DND-41 (cell line): ENCODE data around the gene ATP11B.

ENCODE experiments used
- ATAC-seq: fragments of 200-7000 bp; cut with Tn5 transposase; 3 replicates; pipeline ENCODE4 v1.9.1; 2021; ENCODE audit warnings: low read depth; ENCODE audit not compliant: insufficient read depth
- DNase-seq: peaks from one replicate; pipeline ENCODE4 v3.0.0-alpha.2; 2020
- H2AFZ ChIP-seq: 2 replicates; pipeline ENCODE4 v1.6.0; 2012; ENCODE audit warnings: low read depth, low read length
- H3K27ac ChIP-seq: 2 replicates; pipeline ENCODE4 v1.5.1; 2012; ENCODE audit warnings: low read length, inconsistent platforms
- H3K27me3 ChIP-seq: fragments of 200-600 bp; sonication (generic); 2 replicates; pipeline ENCODE4 v1.6.0; 2012; ENCODE audit warnings: low read length, mild to moderate bottlenecking, inconsistent platforms; ENCODE audit not compliant: insufficient read depth, poor library complexity
- H3K36me3 ChIP-seq: 2 replicates; pipeline ENCODE4 v1.5.1; 2012; ENCODE audit warnings: low read length, inconsistent platforms; ENCODE audit not compliant: insufficient read depth
- H3K4me1 ChIP-seq: 2 replicates; pipeline ENCODE4 v1.5.1; 2012; ENCODE audit warnings: mild to moderate bottlenecking, low read length; ENCODE audit not compliant: insufficient read depth
- H3K4me2 ChIP-seq: 2 replicates; pipeline ENCODE4 v1.6.0; 2012; ENCODE audit warnings: mild to moderate bottlenecking, moderate library complexity, low read length, inconsistent platforms; ENCODE audit not compliant: insufficient read depth
- H3K4me3 ChIP-seq, 2 experiments: fragments of 200-600 bp in 1 of 2; shearing (Covaris generic) in 1 of 2; 2 replicates each; pipeline ENCODE4 v1.5.1; 2012 to 2016; ENCODE audit warnings: inconsistent platforms in 2 of 2, low read length in 2 of 2, mild to moderate bottlenecking in 2 of 2, low read depth in 1 of 2, moderate library complexity in 1 of 2
- H3K79me2 ChIP-seq: 2 replicates; pipeline ENCODE4 v1.6.0; 2012; ENCODE audit warnings: low read length, inconsistent platforms; ENCODE audit not compliant: insufficient read depth
- H3K9ac ChIP-seq: 2 replicates; pipeline ENCODE4 v1.6.0; 2012; ENCODE audit warnings: low read depth, mild to moderate bottlenecking, inconsistent platforms, low read length, moderate library complexity
- H3K9me3 ChIP-seq: 2 replicates; pipeline ENCODE4 v1.5.1; 2012; ENCODE audit warnings: low read length, moderate library complexity, mild to moderate bottlenecking, inconsistent platforms; ENCODE audit not compliant: insufficient read depth, severe bottlenecking
- H4K20me1 ChIP-seq: 2 replicates; pipeline ENCODE4 v1.6.0; 2012; ENCODE audit warnings: low read length; ENCODE audit not compliant: insufficient read depth
- EZH2 ChIP-seq: IDR thresholded peaks from 3 replicates; pipeline ENCODE4 v1.6.1; 2012; ENCODE audit warnings: borderline replicate concordance, low read depth, mild to moderate bottlenecking, moderate library complexity, low read length, inconsistent platforms; ENCODE audit not compliant: severe bottlenecking
- TF ChIP-seq, protein P1 (sequence below): IDR thresholded peaks from 2 replicates; pipeline ENCODE4 v1.5.1; 2012; ENCODE audit warnings: borderline replicate concordance, low read length, moderate library complexity, mild to moderate bottlenecking; ENCODE audit not compliant: poor library complexity, severe bottlenecking; ENCODE audit errors: extremely low read depth

The ATP11B gene

GRCh38 chr3:182792901-182793662, at the start of gene ATP11B:
ATP11B (plus strand) TSS chr3:182793504; CDS start chr3:182793760, 256 bp downstream.
- H4K20me1 ChIP-seq, result peaks cover 12% of the 10 kb centered on the region; the same call in 1 of the 2 replicates
- no peaks in the 10 kb centered on the region; the same call in 1 of the 2 replicates for H3K36me3 ChIP-seq
- H3K9ac ChIP-seq, result peak within 1 kb of the TSS; percentile 86
- DNase-seq (peak; percentile 83), ATAC-seq (peak; percentile 65)
- H3K4me3 ChIP-seq, result peak within 1 kb of the TSS; percentile 61 to 72
- H2AFZ ChIP-seq, result peak within 1 kb of the TSS; percentile 99
- peaks cover 36% of the 10 kb centered on the region for H3K4me1 ChIP-seq
- H3K27me3 ChIP-seq, result peaks cover 10% of the 10 kb centered on the region
- peak within 1 kb of the TSS; percentile 81 for H3K27ac ChIP-seq
- no peaks in the 10 kb centered on the region for H3K9me3 ChIP-seq
- peaks cover 44% of the 10 kb centered on the region for H3K79me2 ChIP-seq
- H3K4me2 ChIP-seq, result peak within 1 kb of the TSS; percentile 73
- no peak for TF ChIP-seq EZH2
- TF ChIP-seq, protein P1, sequence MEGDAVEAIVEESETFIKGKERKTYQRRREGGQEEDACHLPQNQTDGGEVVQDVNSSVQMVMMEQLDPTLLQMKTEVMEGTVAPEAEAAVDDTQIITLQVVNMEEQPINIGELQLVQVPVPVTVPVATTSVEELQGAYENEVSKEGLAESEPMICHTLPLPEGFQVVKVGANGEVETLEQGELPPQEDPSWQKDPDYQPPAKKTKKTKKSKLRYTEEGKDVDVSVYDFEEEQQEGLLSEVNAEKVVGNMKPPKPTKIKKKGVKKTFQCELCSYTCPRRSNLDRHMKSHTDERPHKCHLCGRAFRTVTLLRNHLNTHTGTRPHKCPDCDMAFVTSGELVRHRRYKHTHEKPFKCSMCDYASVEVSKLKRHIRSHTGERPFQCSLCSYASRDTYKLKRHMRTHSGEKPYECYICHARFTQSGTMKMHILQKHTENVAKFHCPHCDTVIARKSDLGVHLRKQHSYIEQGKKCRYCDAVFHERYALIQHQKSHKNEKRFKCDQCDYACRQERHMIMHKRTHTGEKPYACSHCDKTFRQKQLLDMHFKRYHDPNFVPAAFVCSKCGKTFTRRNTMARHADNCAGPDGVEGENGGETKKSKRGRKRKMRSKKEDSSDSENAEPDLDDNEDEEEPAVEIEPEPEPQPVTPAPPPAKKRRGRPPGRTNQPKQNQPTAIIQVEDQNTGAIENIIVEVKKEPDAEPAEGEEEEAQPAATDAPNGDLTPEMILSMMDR, result no peak

DNA sequence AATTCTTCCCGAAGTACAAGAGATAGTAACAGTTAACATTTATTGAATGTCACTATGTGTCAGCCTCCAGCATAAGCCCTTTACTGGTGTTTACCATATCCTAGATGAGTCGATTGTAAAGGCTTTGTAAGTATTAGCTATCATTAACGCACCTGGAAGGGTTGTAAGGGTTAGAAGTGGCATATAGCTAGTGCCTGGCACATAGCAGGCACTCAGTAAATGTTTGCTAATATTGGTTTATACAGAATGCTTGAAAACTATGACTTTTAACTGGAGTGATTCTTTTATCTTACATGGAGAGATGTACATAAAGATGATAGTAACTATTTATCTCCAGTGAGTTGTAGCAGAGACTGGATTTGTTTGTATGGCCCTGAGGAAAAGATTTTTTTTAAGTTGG, 46.3 kb upstream of the ATP11B start:
- Histone ChIP-seq H3K4me3 (no peak overlapping the region), H3K9ac (no peak overlapping the region), H3K36me3 (no peaks in the 10 kb centered on the region), H3K4me2 (no peak overlapping the region), H3K4me1 (no peaks in the 10 kb centered on the region), H3K27ac (no peak overlapping the region), H2AFZ (no peak overlapping the region), H3K79me2 (no peaks in the 10 kb centered on the region), H3K9me3 (no peaks in the 10 kb centered on the region), H3K27me3 (no peaks in the 10 kb centered on the region), H4K20me1 (no peaks in the 10 kb centered on the region)
- TF ChIP-seq, protein P1, result no peak
- no peak for TF ChIP-seq EZH2
- DNase-seq (no peak), ATAC-seq (no peak)

DNA sequence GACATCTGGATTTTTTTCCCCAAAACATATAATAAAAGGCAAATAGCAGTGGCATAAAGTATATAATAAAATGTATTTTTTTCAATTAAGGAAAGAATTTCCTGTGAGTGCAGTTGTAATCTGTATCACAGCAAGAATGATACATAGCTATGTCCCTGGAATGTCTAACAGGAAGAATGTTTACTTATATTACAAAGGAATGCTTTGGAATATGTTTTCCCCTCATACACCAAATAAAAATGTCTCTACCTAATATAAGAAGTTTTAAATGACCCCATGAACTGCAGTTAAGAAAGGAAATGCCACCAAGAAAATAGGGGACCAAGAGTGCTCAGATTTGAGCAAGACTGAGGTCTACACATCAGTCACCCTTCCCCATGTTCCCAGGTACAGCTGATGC, 38.0 kb upstream of the ATP11B start:
- Histone ChIP-seq H3K9ac (no peak overlapping the region), H3K4me1 (no peaks in the 10 kb centered on the region), H3K27ac (no peak overlapping the region), H3K4me3 (no peak overlapping the region), H3K79me2 (no peaks in the 10 kb centered on the region), H3K9me3 (no peaks in the 10 kb centered on the region), H3K27me3 (peaks cover 3% of the 10 kb centered on the region), H4K20me1 (no peaks in the 10 kb centered on the region), H3K36me3 (no peaks in the 10 kb centered on the region), H3K4me2 (no peak overlapping the region), H2AFZ (no peak overlapping the region)
- TF ChIP-seq, protein P1, result no peak
- no peak for TF ChIP-seq EZH2
- DNase-seq (no peak), ATAC-seq (no peak)
